ENCODE data around the gene RBM12. TPM values are rescaled to one million over a fixed set of nuclear protein-coding genes. Genes with fewer than 3 reads are reported as not detected.

RBM12 gene
- total and polyA plus RNA-seq, 2 of the 8 experiments (the other 6 are each of a cell fraction or from before 2014, with no cell fraction given) = 187 to 214 TPM

- CTCF ChIA-PET (ENCODE audit: partially characterized antibody) = interaction anchor here (0.5 to 8.3 kb wide), 16 partner anchors 8 to 1490 kb away, joined by 3 to 121 read pairs (median 6); partner anchors contain the start of genes ERGIC3 and SPAG4
- Histone ChIP-seq H3K27ac (ENCODE audit: low read depth, low read length) (no peak overlapping the region), H2BK15ac (ENCODE audit: low read length) (no peak overlapping the region), H2BK20ac (ENCODE audit: low read length) (no peak overlapping the region), H3K27me3 (replicated peaks in 1 of 4; ENCODE audit: control insufficient read depth in 3 of 4, extremely low read depth in 1 of 4, insufficient read depth in 3 of 4, low read length in 3 of 4) (peaks cover 6 to 46% (median 34%) of the 10 kb centered on the region in 4 experiments), H3K36me3 (ENCODE audit: control insufficient read depth in 2 of 4, insufficient read depth in 4 of 4, low read length in 3 of 4) (no peaks in the 10 kb centered on the region), H3K23me2 (ENCODE audit: low read depth, low read length) (peaks cover 11% of the 10 kb centered on the region; the same call in 1 of the 2 replicates), H2BK120ac (replicated peaks; ENCODE audit: low read depth, low read length) (no peak overlapping the region), H3K14ac (ENCODE audit: insufficient read length) (no peak overlapping the region), H3K4me1 (replicated peaks in 1 of 4; ENCODE audit: control insufficient read depth in 3 of 4, insufficient read depth in 4 of 4, low read length in 3 of 4) (peaks cover 0 to 14% (median 7%) of the 10 kb centered on the region in 4 experiments; a peak in 4 of 7 replicates), H3K9me3 (ENCODE audit: insufficient read depth in 2 of 2, low read depth in 1 of 2, low read length in 1 of 2) (no peaks in the 10 kb centered on the region), H4K5ac (ENCODE audit: insufficient read length, low read depth, low read length) (no peak overlapping the region), H4K8ac (ENCODE audit: extremely low read depth, insufficient read depth, low read length) (no peak overlapping the region), H4K20me1 (replicated peaks in 1 of 2; ENCODE audit: control insufficient read depth in 1 of 2, insufficient read depth in 2 of 2, low read length in 2 of 2) (no peaks in the 10 kb centered on the region), H2BK12ac (ENCODE audit: low read depth, low read length) (no peak overlapping the region), H2AK5ac (ENCODE audit: low read depth, low read length) (no peak overlapping the region), H2AFZ (ENCODE audit: low read length) (no peak overlapping the region), H3K23ac (ENCODE audit: insufficient read length) (no peak overlapping the region), H3K4me3 (ENCODE audit: extremely low read depth in 1 of 4, insufficient read depth in 2 of 4, low read depth in 3 of 4, low read length in 4 of 4) (no peak overlapping the region), H3K4ac (replicated peaks; ENCODE audit: insufficient read length, low read depth, low read length) (no peak overlapping the region), H3K9ac (replicated peaks in 1 of 4; ENCODE audit: extremely low read depth in 1 of 4, low read depth in 3 of 4, low read length in 3 of 4) (no peak overlapping the region), H3K79me1 (ENCODE audit: low read depth, low read length) (no peaks in the 10 kb centered on the region), H3K79me2 (ENCODE audit: control insufficient read depth in 1 of 2, insufficient read depth in 2 of 2, low read length in 2 of 2) (no peaks in the 10 kb centered on the region), H4K91ac (replicated peaks; ENCODE audit: insufficient read length, low read length) (no peak overlapping the region), H3K18ac (ENCODE audit: extremely low read depth, low read length) (no peak overlapping the region), H3K4me2 (ENCODE audit: insufficient read depth in 1 of 2, low read depth in 2 of 2, low read length in 2 of 2) (no peak overlapping the region; a peak in 1 of 4 replicates), H3K56ac (replicated peaks; ENCODE audit: insufficient read length, low read depth, low read length) (no peak overlapping the region), H2BK5ac (ENCODE audit: low read depth, low read length) (no peak overlapping the region)
- no peak for DNase-seq (ENCODE audit: low read depth in 1 of 2, low spot score in 2 of 2)
- POLR2A ChIA-PET (ENCODE audit: partially characterized antibody) = interaction anchor here (0.6 to 2.9 kb wide), 11 partner anchors 8 to 350 kb away, joined by 3 to 14 read pairs (median 5); partner anchors contain the start of gene SPAG4
- 90% methylated on average over 15 of the region's 15 CpGs; no CpG with 5 or more reads in 1 of the 2 experiments for WGBS, 2 experiments (ENCODE audit: extremely low coverage in 1 of 2, insufficient coverage in 1 of 2, insufficient read length in 1 of 2, insufficient replicate concordance in 2 of 2, low coverage in 1 of 2, low lambda C conversion rate in 2 of 2, missing lambda C conversion rate in 1 of 2)
- no peak for FAIRE-seq
- no peak for TF ChIP-seq GABPA (IDR thresholded peaks at IDR 0.05; ENCODE audit: borderline replicate concordance, insufficient read depth, low read length)
- TF ChIP-seq GTF2F1 (IDR thresholded peaks at IDR 0.05; ENCODE audit: borderline replicate concordance, low read depth, low read length) = no peak
- no peak for TF ChIP-seq KDM1A (IDR thresholded peaks at IDR 0.05; ENCODE audit: borderline replicate concordance, low read length)
- no peak for TF ChIP-seq RBBP5 (IDR thresholded peaks at IDR 0.05; ENCODE audit: borderline replicate concordance, low read depth, low read length)
- TF ChIP-seq CREB1 (IDR thresholded peaks at IDR 0.05) = no peak
- TF ChIP-seq POLR2AphosphoS5 (IDR thresholded peaks at IDR 0.05; ENCODE audit: low read depth, low read length) = no peak
- no peak for TF ChIP-seq SRF (IDR thresholded peaks at IDR 0.05; ENCODE audit: low read depth, low read length)
- TF ChIP-seq TCF12 (IDR thresholded peaks at IDR 0.05; ENCODE audit: low read depth, low read length) = no peak
- TF ChIP-seq CTBP2 (IDR thresholded peaks at IDR 0.05; ENCODE audit: borderline replicate concordance, insufficient read depth, insufficient read length, low read length) = no peak
- no peak for TF ChIP-seq HDAC6 (IDR thresholded peaks at IDR 0.05; ENCODE audit: low read depth, low read length)
- TF ChIP-seq POU5F1 (IDR thresholded peaks at IDR 0.05; ENCODE audit: low read depth, low read length) = no peak
- TF ChIP-seq FOSL1 (IDR thresholded peaks at IDR 0.05; ENCODE audit: insufficient read depth, low read depth, low read length) = no peak
- TF ChIP-seq BRCA1 (IDR thresholded peaks at IDR 0.05; ENCODE audit: low read depth, low read length) = no peak
- no peak for TF ChIP-seq PHF8 (conservative IDR thresholded peaks at IDR 0.05; ENCODE audit: low read depth, low read length)
Observed at GRCh38 chr20:35602851-35603495, 61.7 kb downstream of the RBM12 start.
